RWPE1 (cell line): ENCODE measurements around the gene UQCRHL.

Experiments used
- CTCF ChIA-PET: fragments of 350-600 bp; sonication (Branson Sonifier 250); formaldehyde crosslinking; extraction: SDS; loops from one replicate; lab custom pipeline; 2021; lab: Yijun Ruan, JAX
- POLR2A ChIA-PET: fragments of 400-600 bp; formaldehyde crosslinking; extraction: SDS; loops from one replicate; lab custom pipeline; 2020; ENCODE audit warnings: antibody characterized with exemption; ENCODE audit not compliant: low non-redundant PET; lab: Yijun Ruan, JAX
- DNase-seq: peaks from one replicate; pipeline ENCODE4 v3.0.0; 2012; ENCODE audit warnings: low spot score
- H3K27ac ChIP-seq: fragments of 450-650 bp; 2 replicates; pipeline ENCODE4 v1.5.1; 2017
- CTCF ChIP-seq: fragments of 450-650 bp; conservative IDR thresholded peaks from 2 replicates; pipeline ENCODE4 v1.5.1; 2017; ENCODE audit warnings: low read depth, mild to moderate bottlenecking

Gene UQCRHL

GRCh38 chr1:15760520-15761211 is 46.8 kb downstream of the UQCRHL start:
- ChIA-PET POLR2A (interaction anchor here (0.5 to 0.7 kb wide), 2 partner anchors 27 to 71 kb away, joined by 4 to 5 read pairs; no protein-coding TSS in a partner anchor), CTCF (interaction anchor here (0.6 to 0.7 kb wide), 2 partner anchors 13 to 49 kb away, joined by 3 to 4 read pairs; no protein-coding TSS in a partner anchor)
- no peak for TF ChIP-seq CTCF
- peak overlapping the region; percentile 98 for H3K27ac ChIP-seq
- peak; percentile 66 for DNase-seq

- CTCF ChIA-PET = interaction anchor here (0.7 to 1.1 kb wide), 2 partner anchors 18 to 86 kb away, joined by 3 to 4 read pairs; no protein-coding TSS in a partner anchor
- DNase-seq = peak; percentile 45
- peak overlapping the region; percentile 98 for H3K27ac ChIP-seq
- TF ChIP-seq CTCF = no peak
- POLR2A ChIA-PET = no interaction called here
Observed at GRCh38 chr1:15758953-15759661, 48.3 kb downstream of the UQCRHL start.

GRCh38 chr1:15758343-15758931 is 49.0 kb downstream of the UQCRHL start, which contains the start of gene FBLIM1:
Gene FBLIM1, plus strand, starts transcription at chr1:15758795. Its CDS starts 6,189 bp downstream, at chr1:15764984.
- CTCF ChIA-PET = no interaction called here
- peak; percentile 48 for DNase-seq
- TF ChIP-seq CTCF = no peak
- peak within 1 kb of the TSS; percentile 98 for H3K27ac ChIP-seq
- POLR2A ChIA-PET = no interaction called here

GRCh38 chr1:15757575-15758342 is 49.7 kb downstream of the UQCRHL start:
- H3K27ac ChIP-seq = peak overlapping the region; percentile 98
- ChIA-PET CTCF (no interaction called here), POLR2A (interaction anchor here (0.5 kb wide), 1 partner anchor 33 kb away, joined by 4 read pairs; no protein-coding TSS in a partner anchor)
- TF ChIP-seq CTCF = no peak
- DNase-seq = no peak
